ENCODE measurements around the gene DMD.

The DMD gene

DNA sequence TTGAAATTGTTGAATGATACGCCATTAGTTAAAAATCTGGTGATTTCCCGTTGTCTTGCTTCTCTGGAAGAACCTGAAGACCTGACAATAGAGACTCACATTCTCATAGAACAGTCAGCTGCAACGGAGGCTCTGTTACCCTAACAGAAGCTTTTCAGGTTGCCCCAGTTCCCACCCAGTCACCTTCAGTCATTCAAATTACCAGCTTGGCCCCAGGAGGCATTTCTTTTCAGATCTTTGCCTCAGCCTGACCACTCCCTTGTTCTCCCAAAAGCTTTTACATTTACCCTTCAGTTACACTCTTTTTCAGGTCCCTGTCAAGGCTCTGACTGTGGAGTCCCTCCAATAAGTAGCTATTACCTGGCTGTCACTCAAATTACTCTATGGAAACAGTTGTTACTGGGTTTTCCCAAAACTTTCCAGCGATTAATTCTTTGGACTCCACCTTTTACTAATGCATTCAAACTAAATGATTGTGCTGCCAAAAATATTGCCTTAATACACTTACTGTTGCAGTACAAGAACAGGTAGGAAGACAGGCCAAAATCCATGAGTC is 1977.3 kb downstream of the DMD start:
- Histone ChIP-seq H4K20me1 (ENCODE audit: insufficient read depth, low read length) (no peaks in the 10 kb centered on the region), H3K4me2 (ENCODE audit: insufficient read depth, low read length) (no peak overlapping the region), H2AFZ (ENCODE audit: low read depth, low read length) (no peak overlapping the region), H3K4me3 (ENCODE audit: low read depth in 1 of 2, low read length in 2 of 2) (no peak overlapping the region), H3K27me3 (ENCODE audit: insufficient read depth, low read length, poor library complexity) (no peaks in the 10 kb centered on the region), H3K9ac (ENCODE audit: low read depth, low read length) (no peak overlapping the region), H3K79me2 (ENCODE audit: insufficient read depth, low read length) (no peaks in the 10 kb centered on the region), H3K4me1 (ENCODE audit: insufficient read depth, low read length) (no peaks in the 10 kb centered on the region), H3K27ac (ENCODE audit: low read length) (no peak overlapping the region), H3K9me3 (ENCODE audit: insufficient read depth, low read length, severe bottlenecking) (no peaks in the 10 kb centered on the region), H3K36me3 (ENCODE audit: insufficient read depth, low read length) (no peaks in the 10 kb centered on the region)
- TF ChIP-seq EZH2 (IDR thresholded peaks at IDR 0.05; ENCODE audit: borderline replicate concordance, low read depth, low read length, severe bottlenecking) = no peak
- TF ChIP-seq, protein P1, sequence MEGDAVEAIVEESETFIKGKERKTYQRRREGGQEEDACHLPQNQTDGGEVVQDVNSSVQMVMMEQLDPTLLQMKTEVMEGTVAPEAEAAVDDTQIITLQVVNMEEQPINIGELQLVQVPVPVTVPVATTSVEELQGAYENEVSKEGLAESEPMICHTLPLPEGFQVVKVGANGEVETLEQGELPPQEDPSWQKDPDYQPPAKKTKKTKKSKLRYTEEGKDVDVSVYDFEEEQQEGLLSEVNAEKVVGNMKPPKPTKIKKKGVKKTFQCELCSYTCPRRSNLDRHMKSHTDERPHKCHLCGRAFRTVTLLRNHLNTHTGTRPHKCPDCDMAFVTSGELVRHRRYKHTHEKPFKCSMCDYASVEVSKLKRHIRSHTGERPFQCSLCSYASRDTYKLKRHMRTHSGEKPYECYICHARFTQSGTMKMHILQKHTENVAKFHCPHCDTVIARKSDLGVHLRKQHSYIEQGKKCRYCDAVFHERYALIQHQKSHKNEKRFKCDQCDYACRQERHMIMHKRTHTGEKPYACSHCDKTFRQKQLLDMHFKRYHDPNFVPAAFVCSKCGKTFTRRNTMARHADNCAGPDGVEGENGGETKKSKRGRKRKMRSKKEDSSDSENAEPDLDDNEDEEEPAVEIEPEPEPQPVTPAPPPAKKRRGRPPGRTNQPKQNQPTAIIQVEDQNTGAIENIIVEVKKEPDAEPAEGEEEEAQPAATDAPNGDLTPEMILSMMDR (IDR thresholded peaks at IDR 0.05; ENCODE audit: borderline replicate concordance, extremely low read depth, low read length, poor library complexity, severe bottlenecking) = no peak
- ATAC-seq (ENCODE audit: insufficient read depth, low read depth) = no peak
- DNase-seq = no peak

DNA sequence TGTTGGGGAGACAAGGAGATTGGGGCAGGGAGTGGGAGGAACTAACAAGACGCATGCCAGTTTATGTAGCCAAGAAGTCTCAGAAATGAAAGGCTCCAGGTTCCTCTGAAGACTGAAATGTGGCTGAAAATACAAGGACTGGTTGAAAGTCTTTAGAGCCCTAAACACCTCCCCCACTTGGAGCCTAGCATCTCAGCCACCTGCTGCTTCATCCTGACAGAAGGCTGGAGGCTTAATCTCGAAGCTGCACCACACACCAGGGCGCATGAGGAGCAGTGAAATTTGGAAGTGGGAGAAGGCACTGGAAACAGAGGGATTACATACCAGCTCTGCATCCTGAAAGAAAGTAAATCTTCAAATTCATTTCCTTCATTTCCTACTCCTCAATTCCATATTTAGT is 1978.8 kb downstream of the DMD start:
- no peak for ATAC-seq (ENCODE audit: insufficient read depth, low read depth)
- Histone ChIP-seq H3K9ac (ENCODE audit: low read depth, low read length) (no peak overlapping the region), H4K20me1 (ENCODE audit: insufficient read depth, low read length) (no peaks in the 10 kb centered on the region), H3K4me2 (ENCODE audit: insufficient read depth, low read length) (no peak overlapping the region), H3K27me3 (ENCODE audit: insufficient read depth, low read length, poor library complexity) (no peaks in the 10 kb centered on the region), H3K4me3 (ENCODE audit: low read depth in 1 of 2, low read length in 2 of 2) (no peak overlapping the region), H3K36me3 (ENCODE audit: insufficient read depth, low read length) (no peaks in the 10 kb centered on the region), H3K4me1 (ENCODE audit: insufficient read depth, low read length) (no peaks in the 10 kb centered on the region), H3K9me3 (ENCODE audit: insufficient read depth, low read length, severe bottlenecking) (no peaks in the 10 kb centered on the region), H3K79me2 (ENCODE audit: insufficient read depth, low read length) (no peaks in the 10 kb centered on the region), H3K27ac (ENCODE audit: low read length) (no peak overlapping the region), H2AFZ (ENCODE audit: low read depth, low read length) (no peak overlapping the region)
- TF ChIP-seq EZH2 (IDR thresholded peaks at IDR 0.05; ENCODE audit: borderline replicate concordance, low read depth, low read length, severe bottlenecking) = no peak
- TF ChIP-seq, protein P1 (IDR thresholded peaks at IDR 0.05; ENCODE audit: borderline replicate concordance, extremely low read depth, low read length, poor library complexity, severe bottlenecking) = no peak
- DNase-seq = no peak

DNA sequence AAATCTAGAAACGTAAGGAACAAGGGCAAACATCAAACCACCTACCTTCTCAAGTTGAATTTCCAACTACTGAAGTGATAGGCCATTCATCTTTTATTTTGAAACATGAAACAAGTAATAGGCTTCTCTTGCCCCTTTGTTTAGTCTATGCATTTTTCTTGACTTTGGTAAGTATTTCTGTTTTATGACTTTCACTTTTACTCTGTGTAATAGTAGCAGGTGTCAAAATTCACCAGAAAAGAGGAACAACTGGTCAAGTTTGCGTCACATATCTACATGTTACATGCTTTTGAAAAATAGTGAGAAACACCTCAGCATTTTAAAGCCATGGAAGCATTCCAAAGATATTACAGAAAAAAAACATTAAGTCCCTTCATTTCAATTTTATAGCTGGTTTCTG is 1982.4 kb downstream of the DMD start:
- no peaks in the 10 kb centered on the region for H3K36me3 ChIP-seq (ENCODE audit: insufficient read depth, low read length)
- H2AFZ ChIP-seq (ENCODE audit: low read depth, low read length) = no peak overlapping the region
- H3K27ac ChIP-seq (ENCODE audit: low read length) = no peak overlapping the region
- no peaks in the 10 kb centered on the region for H3K9me3 ChIP-seq (ENCODE audit: insufficient read depth, low read length, severe bottlenecking)
- H3K27me3 ChIP-seq (ENCODE audit: insufficient read depth, low read length, poor library complexity) = no peaks in the 10 kb centered on the region
- DNase-seq = no peak
- no peak for TF ChIP-seq EZH2 (IDR thresholded peaks at IDR 0.05; ENCODE audit: borderline replicate concordance, low read depth, low read length, severe bottlenecking)
- TF ChIP-seq, protein P1 (IDR thresholded peaks at IDR 0.05; ENCODE audit: borderline replicate concordance, extremely low read depth, low read length, poor library complexity, severe bottlenecking) = no peak
- H4K20me1 ChIP-seq (ENCODE audit: insufficient read depth, low read length) = no peaks in the 10 kb centered on the region
- no peak overlapping the region for H3K4me2 ChIP-seq (ENCODE audit: insufficient read depth, low read length)
- no peaks in the 10 kb centered on the region for H3K4me1 ChIP-seq (ENCODE audit: insufficient read depth, low read length)
- H3K4me3 ChIP-seq (ENCODE audit: low read depth in 1 of 2, low read length in 2 of 2) = no peak overlapping the region
- no peak overlapping the region for H3K9ac ChIP-seq (ENCODE audit: low read depth, low read length)
- H3K79me2 ChIP-seq (ENCODE audit: insufficient read depth, low read length) = no peaks in the 10 kb centered on the region
- no peak for ATAC-seq (ENCODE audit: insufficient read depth, low read depth)

DNA sequence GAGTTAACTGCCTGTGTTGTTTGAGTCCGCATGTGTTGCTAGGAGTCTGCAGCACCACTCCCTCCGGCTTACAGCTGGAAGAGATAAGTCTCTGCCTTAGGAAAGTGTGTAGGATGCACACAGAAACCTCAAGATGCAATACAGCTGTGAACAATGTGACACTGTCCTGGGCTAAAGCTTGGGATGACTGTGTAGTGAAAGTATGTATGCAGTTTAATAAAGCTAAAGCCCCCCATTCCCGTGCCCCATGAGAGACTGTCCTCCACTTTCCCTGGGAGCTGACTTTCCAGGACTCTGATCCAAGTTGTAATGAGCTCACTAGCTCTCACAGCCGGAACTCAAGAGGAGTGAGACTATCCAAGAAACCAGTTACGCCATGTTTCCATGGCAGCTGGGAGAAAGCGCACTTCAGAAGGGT is 1982.9 kb downstream of the DMD start:
- DNase-seq (no peak), ATAC-seq (ENCODE audit: insufficient read depth, low read depth) (no peak)
- Histone ChIP-seq H3K4me2 (ENCODE audit: insufficient read depth, low read length) (no peak overlapping the region), H3K4me1 (ENCODE audit: insufficient read depth, low read length) (no peaks in the 10 kb centered on the region), H2AFZ (ENCODE audit: low read depth, low read length) (no peak overlapping the region), H3K79me2 (ENCODE audit: insufficient read depth, low read length) (no peaks in the 10 kb centered on the region), H3K4me3 (ENCODE audit: low read depth in 1 of 2, low read length in 2 of 2) (no peak overlapping the region), H3K27ac (ENCODE audit: low read length) (no peak overlapping the region), H4K20me1 (ENCODE audit: insufficient read depth, low read length) (no peaks in the 10 kb centered on the region), H3K9ac (ENCODE audit: low read depth, low read length) (no peak overlapping the region), H3K36me3 (ENCODE audit: insufficient read depth, low read length) (no peaks in the 10 kb centered on the region), H3K9me3 (ENCODE audit: insufficient read depth, low read length, severe bottlenecking) (no peaks in the 10 kb centered on the region), H3K27me3 (ENCODE audit: insufficient read depth, low read length, poor library complexity) (no peaks in the 10 kb centered on the region)
- no peak for TF ChIP-seq EZH2 (IDR thresholded peaks at IDR 0.05; ENCODE audit: borderline replicate concordance, low read depth, low read length, severe bottlenecking)
- TF ChIP-seq, protein P1 (IDR thresholded peaks at IDR 0.05; ENCODE audit: borderline replicate concordance, extremely low read depth, low read length, poor library complexity, severe bottlenecking) = no peak

Data from DND-41 (cell line).